ENCODE data around the gene ENGASE. TPM values are rescaled to one million over a fixed set of nuclear protein-coding genes. Genes with fewer than 3 reads are reported as not detected.

The ENGASE gene
- total and polyA plus RNA-seq, 2 of the 4 experiments (the other 2 are of a cell fraction), result 3.9 to 12.1 TPM

DNA sequence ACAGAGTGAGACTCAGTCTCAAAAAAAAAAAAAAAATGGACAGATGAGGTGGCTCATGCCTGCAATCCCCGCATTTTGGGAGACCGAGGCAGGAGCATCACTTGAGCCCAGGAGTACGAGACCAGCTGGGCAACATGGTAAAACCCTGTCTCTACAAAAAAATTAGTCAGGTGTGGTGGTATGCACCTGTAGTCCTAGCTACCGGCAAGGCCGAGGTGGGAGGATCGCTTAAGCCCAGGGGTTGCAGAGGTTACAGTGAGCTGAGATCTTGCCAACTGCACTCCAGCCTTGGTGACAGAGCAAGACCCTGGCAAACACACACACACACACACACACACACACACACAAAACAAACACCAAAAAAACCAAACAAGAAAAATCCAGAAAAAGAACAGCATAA, 7.7 kb upstream of the ENGASE start:
- Histone ChIP-seq H4K8ac (ENCODE audit: low read depth in 2 of 2, low read length in 2 of 2) (no peak overlapping the region), H2AK5ac (ENCODE audit: low read depth, low read length) (no peak overlapping the region), H2BK20ac (ENCODE audit: low read depth, low read length) (no peak overlapping the region), H2BK5ac (ENCODE audit: low read depth, low read length, poor library complexity, severe bottlenecking) (no peak overlapping the region), H3K56ac (ENCODE audit: extremely low read depth, insufficient read depth, low read length) (no peak overlapping the region), H3K4me2 (ENCODE audit: low read depth, low read length) (no peak overlapping the region), H2BK120ac (ENCODE audit: low read depth, low read length) (no peak overlapping the region), H4K5ac (ENCODE audit: low read depth, low read length) (no peak overlapping the region), H2BK15ac (ENCODE audit: low read depth, low read length) (no peak overlapping the region), H3K18ac (ENCODE audit: low read depth, low read length) (no peak overlapping the region), H4K91ac (ENCODE audit: insufficient read depth, low read depth, low read length) (no peak overlapping the region), H3K4ac (ENCODE audit: low read depth, low read length) (no peak overlapping the region), H2AK9ac (replicated peaks; ENCODE audit: low read depth, low read length, poor library complexity) (no peak overlapping the region), H3K27ac (ENCODE audit: insufficient read depth, low read length) (no peak overlapping the region), H3K36me3 (ENCODE audit: control insufficient read depth, insufficient read depth, low read length) (no peaks in the 10 kb centered on the region), H3K23ac (ENCODE audit: low read depth, low read length) (no peak overlapping the region), H3K79me1 (ENCODE audit: low read depth in 1 of 2, low read length in 2 of 2) (no peaks in the 10 kb centered on the region), H3K27me3 (ENCODE audit: control insufficient read depth, insufficient read depth, low read length) (peaks cover 22% of the 10 kb centered on the region), H3K4me1 (ENCODE audit: control insufficient read depth, insufficient read depth, low read length) (no peaks in the 10 kb centered on the region), H3K9ac (ENCODE audit: low read depth, low read length) (no peak overlapping the region), H3K4me3 (ENCODE audit: insufficient read depth, low read depth, low read length) (no peak overlapping the region), H4K20me1 (ENCODE audit: insufficient read depth, low read length) (no peaks in the 10 kb centered on the region), H3K9me1 (ENCODE audit: insufficient read depth, low read length) (no peaks in the 10 kb centered on the region), H2AFZ (replicated peaks; ENCODE audit: low read length, poor library complexity) (no peak overlapping the region), H3K14ac (replicated peaks; ENCODE audit: low read depth, low read length) (no peak overlapping the region), H3K9me3 (ENCODE audit: control insufficient read depth, insufficient read depth, low read length) (no peaks in the 10 kb centered on the region)
- 78% methylated on average over 3 of the region's 6 CpGs; no CpG with 5 or more reads in 1 of the 2 experiments for WGBS, 2 experiments (ENCODE audit: extremely low coverage in 2 of 2, insufficient read length in 1 of 2)
- POLR2A ChIA-PET (ENCODE audit: unreplicated experiment), result no interaction called here
- TF ChIP-seq SMC3 (IDR thresholded peaks at IDR 0.05; ENCODE audit: low read depth, low read length), result no peak
- no peak for TF ChIP-seq MAZ (IDR thresholded peaks at IDR 0.05; ENCODE audit: borderline replicate concordance, low read depth, low read length)
- no peak for TF ChIP-seq FOS (IDR thresholded peaks at IDR 0.05; ENCODE audit: low read depth, low read length)
- TF ChIP-seq NFE2L2 (IDR thresholded peaks at IDR 0.05; ENCODE audit: low read depth, low read length), result no peak
- no peak for TF ChIP-seq POLR2A (IDR thresholded peaks at IDR 0.05; ENCODE audit: low read depth, low read length)
- TF ChIP-seq CHD1 (IDR thresholded peaks at IDR 0.05; ENCODE audit: low read depth, low read length), result no peak
- TF ChIP-seq CEBPB (IDR thresholded peaks at IDR 0.05; ENCODE audit: low read depth, low read length), result no peak
- TF ChIP-seq, protein P1, sequence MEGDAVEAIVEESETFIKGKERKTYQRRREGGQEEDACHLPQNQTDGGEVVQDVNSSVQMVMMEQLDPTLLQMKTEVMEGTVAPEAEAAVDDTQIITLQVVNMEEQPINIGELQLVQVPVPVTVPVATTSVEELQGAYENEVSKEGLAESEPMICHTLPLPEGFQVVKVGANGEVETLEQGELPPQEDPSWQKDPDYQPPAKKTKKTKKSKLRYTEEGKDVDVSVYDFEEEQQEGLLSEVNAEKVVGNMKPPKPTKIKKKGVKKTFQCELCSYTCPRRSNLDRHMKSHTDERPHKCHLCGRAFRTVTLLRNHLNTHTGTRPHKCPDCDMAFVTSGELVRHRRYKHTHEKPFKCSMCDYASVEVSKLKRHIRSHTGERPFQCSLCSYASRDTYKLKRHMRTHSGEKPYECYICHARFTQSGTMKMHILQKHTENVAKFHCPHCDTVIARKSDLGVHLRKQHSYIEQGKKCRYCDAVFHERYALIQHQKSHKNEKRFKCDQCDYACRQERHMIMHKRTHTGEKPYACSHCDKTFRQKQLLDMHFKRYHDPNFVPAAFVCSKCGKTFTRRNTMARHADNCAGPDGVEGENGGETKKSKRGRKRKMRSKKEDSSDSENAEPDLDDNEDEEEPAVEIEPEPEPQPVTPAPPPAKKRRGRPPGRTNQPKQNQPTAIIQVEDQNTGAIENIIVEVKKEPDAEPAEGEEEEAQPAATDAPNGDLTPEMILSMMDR (conservative IDR thresholded peaks at IDR 0.05; ENCODE audit: low read depth, low read length), result no peak
- no peak for TF ChIP-seq BHLHE40 (IDR thresholded peaks at IDR 0.05; ENCODE audit: low read depth, low read length)
- TF ChIP-seq ELK1 (IDR thresholded peaks at IDR 0.05; ENCODE audit: borderline replicate concordance, low read depth, low read length), result no peak
- no peak for TF ChIP-seq RAD21 (IDR thresholded peaks at IDR 0.05; ENCODE audit: low read length)
- no peak for TF ChIP-seq MXI1 (IDR thresholded peaks at IDR 0.05; ENCODE audit: borderline replicate concordance, low read depth, low read length)
- TF ChIP-seq USF2 (IDR thresholded peaks at IDR 0.05; ENCODE audit: low read depth, low read length), result no peak
- no peak for TF ChIP-seq RCOR1 (IDR thresholded peaks at IDR 0.05; ENCODE audit: insufficient replicate concordance, low read length)
- CTCF ChIA-PET, result interaction anchor here (1.2 to 1.5 kb wide), 2 partner anchors 16 to 21 kb away, joined by 3 to 4 read pairs; no protein-coding TSS in a partner anchor
- BruUV-seq (replicated peaks), result no TSS peak
- DNase-seq (no peak), ATAC-seq (ENCODE audit: low read depth) (no peak)
- intact Hi-C loops (cut with micrococcal nuclease), result loop anchor here (5.0 kb wide), 1 partner anchor 325 kb away; no protein-coding TSS in a partner anchor
- in situ Hi-C loops (cut with MboI; ENCODE audit: low sequenced_read_pairs), result no loop called here
- dilution Hi-C loops (cut with HindIII; ENCODE audit: low sequenced_read_pairs, unreplicated experiment), result no loop called here
